Stimulated activated CD4-positive, alpha-beta T cell treated with anti-CD3 and anti-CD28 coated beads, Interleukin-4, amount 100 ng/mL, for 24 hours (primary cell): ENCODE measurements around the gene PTBP1.

Experiments used
- DNase-seq: peaks from one replicate; pipeline ENCODE4 v3.0.0-alpha.2; 2020

The PTBP1 gene

GRCh38 chr19:858868-859843 is 61.9 kb downstream of the PTBP1 start, which contains the start of gene CFD:
Gene CFD (plus strand): TSS chr19:859664. CDS start chr19:859690, 26 bp downstream.
- DNase-seq = no peak

- DNase-seq = no peak
Measured at GRCh38 chr19:861141-861755, 64.0 kb downstream of the PTBP1 start.
